ENCODE measurements around the gene CDH23.

Gene CDH23

DNA sequence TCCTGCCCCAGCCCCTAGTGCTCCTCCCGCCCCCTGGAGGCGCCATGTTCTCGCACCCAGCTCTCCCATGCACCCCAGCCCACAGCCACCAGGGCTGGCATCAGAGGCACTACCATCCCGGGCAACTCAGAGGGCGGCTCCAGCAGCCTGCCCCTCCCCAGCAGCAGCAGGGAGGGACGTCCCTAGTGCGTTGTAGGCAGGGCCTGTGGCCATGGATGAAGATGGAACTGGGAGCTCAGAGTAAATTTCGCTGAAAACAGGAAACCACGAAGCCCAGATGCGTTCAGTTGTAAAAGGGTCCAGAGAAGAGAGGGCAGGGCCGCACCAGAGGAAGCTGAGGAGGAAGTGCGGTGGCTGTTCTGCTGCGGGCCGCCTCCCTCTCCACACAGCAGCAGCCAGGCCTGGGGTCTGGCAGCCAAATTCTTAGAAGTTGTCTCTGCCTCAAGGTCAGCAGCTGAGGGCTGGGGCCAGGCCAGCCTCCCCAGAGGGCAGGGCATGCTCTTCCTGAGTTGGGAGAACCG lies 352.0 kb downstream of the CDH23 start:
- TF ChIP-seq, protein P1, sequence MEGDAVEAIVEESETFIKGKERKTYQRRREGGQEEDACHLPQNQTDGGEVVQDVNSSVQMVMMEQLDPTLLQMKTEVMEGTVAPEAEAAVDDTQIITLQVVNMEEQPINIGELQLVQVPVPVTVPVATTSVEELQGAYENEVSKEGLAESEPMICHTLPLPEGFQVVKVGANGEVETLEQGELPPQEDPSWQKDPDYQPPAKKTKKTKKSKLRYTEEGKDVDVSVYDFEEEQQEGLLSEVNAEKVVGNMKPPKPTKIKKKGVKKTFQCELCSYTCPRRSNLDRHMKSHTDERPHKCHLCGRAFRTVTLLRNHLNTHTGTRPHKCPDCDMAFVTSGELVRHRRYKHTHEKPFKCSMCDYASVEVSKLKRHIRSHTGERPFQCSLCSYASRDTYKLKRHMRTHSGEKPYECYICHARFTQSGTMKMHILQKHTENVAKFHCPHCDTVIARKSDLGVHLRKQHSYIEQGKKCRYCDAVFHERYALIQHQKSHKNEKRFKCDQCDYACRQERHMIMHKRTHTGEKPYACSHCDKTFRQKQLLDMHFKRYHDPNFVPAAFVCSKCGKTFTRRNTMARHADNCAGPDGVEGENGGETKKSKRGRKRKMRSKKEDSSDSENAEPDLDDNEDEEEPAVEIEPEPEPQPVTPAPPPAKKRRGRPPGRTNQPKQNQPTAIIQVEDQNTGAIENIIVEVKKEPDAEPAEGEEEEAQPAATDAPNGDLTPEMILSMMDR (IDR thresholded peaks at IDR 0.05), result no peak
- H3K4me3 Mint-ChIP-seq, result no peak overlapping the region
- no peaks in the 10 kb centered on the region for H3K36me3 Mint-ChIP-seq (ENCODE audit: low read depth)
- peaks cover 69% of the 10 kb centered on the region for H3K4me1 Mint-ChIP-seq
- no peaks in the 10 kb centered on the region for H3K27me3 Mint-ChIP-seq (ENCODE audit: low read depth, poor library complexity)
- DNase-seq, result no peak
- H3K27ac Mint-ChIP-seq, result peak overlapping the region; percentile 50
- no peaks in the 10 kb centered on the region for H3K9me3 Mint-ChIP-seq

DNA sequence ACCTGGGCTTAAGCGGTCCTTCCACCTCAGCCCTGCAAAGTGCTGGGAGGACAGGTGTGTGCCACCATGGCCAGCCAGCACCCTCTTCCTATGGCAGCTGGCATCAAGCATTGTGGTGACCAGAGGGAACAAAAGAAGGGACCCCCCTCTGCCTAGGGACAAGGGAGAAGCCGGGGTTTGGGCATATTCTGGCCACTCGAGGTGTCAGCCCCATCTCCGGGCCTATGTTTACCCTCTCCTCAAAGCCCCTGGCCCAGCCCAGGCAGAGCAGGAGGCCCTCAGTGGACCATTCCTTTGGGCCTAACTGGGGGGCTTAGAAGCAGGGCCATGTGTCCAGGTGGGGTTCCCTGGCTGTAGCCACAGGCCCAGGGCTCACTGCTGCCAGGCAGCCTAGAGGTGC lies 352.7 kb downstream of the CDH23 start:
- Mint-ChIP-seq H3K4me3 (no peak overlapping the region), H3K4me1 (peaks cover 76% of the 10 kb centered on the region), H3K36me3 (ENCODE audit: low read depth) (no peaks in the 10 kb centered on the region), H3K27me3 (ENCODE audit: low read depth, poor library complexity) (no peaks in the 10 kb centered on the region), H3K27ac (no peak overlapping the region), H3K9me3 (no peaks in the 10 kb centered on the region)
- no peak for DNase-seq
- TF ChIP-seq, protein P1 (IDR thresholded peaks at IDR 0.05), result no peak

DNA sequence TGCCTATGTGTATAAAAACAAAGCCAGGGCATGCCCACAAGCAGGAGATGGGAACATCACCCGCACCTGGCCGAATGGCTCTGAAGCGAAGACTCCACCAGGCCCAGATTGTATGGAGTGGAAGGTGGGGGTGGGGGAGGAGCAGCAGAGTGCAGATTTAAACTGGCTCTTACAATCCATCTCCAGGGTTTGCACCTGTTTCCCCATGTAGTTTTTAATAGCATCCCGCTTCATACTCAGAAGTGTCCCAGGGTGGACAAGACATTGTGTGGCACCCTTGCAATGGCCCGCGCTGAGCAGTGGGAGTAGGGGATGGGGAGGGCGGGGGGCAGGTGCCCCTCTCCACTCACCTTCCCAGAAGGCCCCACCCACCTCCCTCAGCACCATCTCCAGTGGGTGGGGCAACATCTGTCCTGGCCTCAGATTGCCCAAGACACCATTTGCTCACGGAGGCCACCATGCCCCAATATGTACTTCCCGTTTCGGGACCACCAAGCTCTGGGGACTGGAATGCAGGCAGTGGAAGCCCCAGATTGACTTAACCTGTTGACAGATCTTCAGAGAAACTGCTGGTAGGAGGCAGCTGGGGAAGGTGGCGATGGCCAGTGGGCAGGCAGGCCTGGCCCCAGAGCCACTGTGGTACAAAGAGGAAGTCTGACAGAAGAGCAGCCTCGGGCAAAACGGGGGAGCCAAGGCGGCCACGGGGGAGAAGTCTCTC lies 353.6 kb downstream of the CDH23 start:
- Mint-ChIP-seq H3K27ac (no peak overlapping the region), H3K4me1 (peaks cover 83% of the 10 kb centered on the region), H3K4me3 (no peak overlapping the region), H3K27me3 (ENCODE audit: low read depth, poor library complexity) (no peaks in the 10 kb centered on the region), H3K9me3 (no peaks in the 10 kb centered on the region), H3K36me3 (ENCODE audit: low read depth) (no peaks in the 10 kb centered on the region)
- TF ChIP-seq, protein P1 (IDR thresholded peaks at IDR 0.05), result no peak
- DNase-seq, result no peak

DNA sequence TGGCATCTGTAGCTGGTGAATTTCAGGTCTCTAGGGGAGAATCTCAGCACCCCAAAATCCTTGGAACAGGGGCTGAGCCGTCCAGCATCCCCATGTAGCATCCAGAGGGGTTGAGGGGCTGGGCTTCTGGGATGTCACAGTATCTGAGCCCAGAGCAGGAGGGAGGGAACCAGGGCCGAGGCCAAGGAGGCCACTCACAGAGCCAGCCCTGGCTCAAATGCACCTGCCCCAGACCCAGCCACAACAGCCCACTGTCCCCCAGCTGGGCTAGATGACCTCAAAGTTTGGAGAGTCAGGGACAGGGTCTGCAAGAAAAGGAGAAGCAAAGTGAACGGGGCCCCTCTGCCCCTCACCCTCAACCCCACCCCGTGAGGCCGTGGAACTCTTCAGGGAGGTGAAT lies 354.3 kb downstream of the CDH23 start:
- no peak overlapping the region for H3K27ac Mint-ChIP-seq
- no peaks in the 10 kb centered on the region for H3K36me3 Mint-ChIP-seq (ENCODE audit: low read depth)
- DNase-seq, result no peak
- H3K9me3 Mint-ChIP-seq, result no peaks in the 10 kb centered on the region
- TF ChIP-seq, protein P1 (IDR thresholded peaks at IDR 0.05), result no peak
- no peak overlapping the region for H3K4me3 Mint-ChIP-seq
- H3K4me1 Mint-ChIP-seq, result peaks cover 86% of the 10 kb centered on the region
- H3K27me3 Mint-ChIP-seq (ENCODE audit: low read depth, poor library complexity), result no peaks in the 10 kb centered on the region

DNA sequence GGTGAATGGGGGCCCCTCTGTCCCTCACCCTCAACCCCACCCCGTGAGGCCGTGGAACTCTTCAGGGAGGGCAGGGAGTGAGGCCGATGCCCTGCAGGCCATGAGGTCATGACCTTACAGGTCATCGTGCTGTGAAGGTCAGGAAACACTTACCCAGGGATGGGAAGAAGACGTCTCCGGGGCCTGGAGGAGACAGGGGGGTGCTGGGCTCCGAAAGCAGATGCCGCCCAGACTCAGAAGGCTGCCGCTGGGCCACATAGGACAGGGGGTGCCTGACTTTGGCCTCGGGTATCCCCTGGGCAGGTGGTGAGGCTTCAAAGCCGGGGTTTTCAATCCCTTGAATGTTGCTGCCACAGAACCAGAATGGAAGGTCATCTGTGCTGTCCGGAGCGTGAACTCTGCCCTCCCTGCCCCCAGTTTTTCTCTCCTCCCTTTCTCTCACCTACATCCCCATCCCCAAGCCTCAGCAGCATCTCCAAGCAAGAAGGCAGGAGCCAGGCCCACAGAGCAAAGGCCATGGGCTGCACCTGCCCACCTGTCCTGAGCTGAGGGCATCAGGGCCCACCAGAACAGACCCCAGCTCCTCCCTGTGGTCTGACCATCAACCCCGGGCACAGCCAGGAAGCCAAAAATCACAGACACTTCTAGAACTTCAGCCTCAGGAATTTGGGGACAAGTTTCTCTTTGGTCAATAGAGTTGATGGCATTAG lies 354.9 kb downstream of the CDH23 start:
- Mint-ChIP-seq H3K4me1 (peaks cover 86% of the 10 kb centered on the region), H3K4me3 (no peak overlapping the region), H3K36me3 (ENCODE audit: low read depth) (no peaks in the 10 kb centered on the region), H3K27ac (no peak overlapping the region), H3K9me3 (no peaks in the 10 kb centered on the region), H3K27me3 (ENCODE audit: low read depth, poor library complexity) (no peaks in the 10 kb centered on the region)
- DNase-seq, result no peak
- TF ChIP-seq, protein P1 (IDR thresholded peaks at IDR 0.05), result no peak
